Left renal pelvis (tissue), 4 donors: ENCODE measurements around the gene CD47. TPM values are rescaled to one million over a fixed set of nuclear protein-coding genes. Genes with fewer than 3 reads are reported as not detected.

Experiments used
- DNase-seq, 4 donors: peaks; one replicate each; pipeline ENCODE4 v3.0.0-alpha.2; 2013; ENCODE audit warnings: low read depth in 4 of 4, low spot score in 3 of 4
- polyA plus RNA-seq, 4 donors: library from polyadenylated mRNA; unstranded; fragments of 120-200 nt; gene quantifications; one replicate each; pipeline ENCODE4 v1.2.1, GENCODE V29; 2013; ENCODE audit not compliant: insufficient read length in 4 of 4

CD47 gene
- polyA plus RNA-seq = 10 to 100 TPM; 68.2 to 85.7 (median 76.7) TPM

DNA sequence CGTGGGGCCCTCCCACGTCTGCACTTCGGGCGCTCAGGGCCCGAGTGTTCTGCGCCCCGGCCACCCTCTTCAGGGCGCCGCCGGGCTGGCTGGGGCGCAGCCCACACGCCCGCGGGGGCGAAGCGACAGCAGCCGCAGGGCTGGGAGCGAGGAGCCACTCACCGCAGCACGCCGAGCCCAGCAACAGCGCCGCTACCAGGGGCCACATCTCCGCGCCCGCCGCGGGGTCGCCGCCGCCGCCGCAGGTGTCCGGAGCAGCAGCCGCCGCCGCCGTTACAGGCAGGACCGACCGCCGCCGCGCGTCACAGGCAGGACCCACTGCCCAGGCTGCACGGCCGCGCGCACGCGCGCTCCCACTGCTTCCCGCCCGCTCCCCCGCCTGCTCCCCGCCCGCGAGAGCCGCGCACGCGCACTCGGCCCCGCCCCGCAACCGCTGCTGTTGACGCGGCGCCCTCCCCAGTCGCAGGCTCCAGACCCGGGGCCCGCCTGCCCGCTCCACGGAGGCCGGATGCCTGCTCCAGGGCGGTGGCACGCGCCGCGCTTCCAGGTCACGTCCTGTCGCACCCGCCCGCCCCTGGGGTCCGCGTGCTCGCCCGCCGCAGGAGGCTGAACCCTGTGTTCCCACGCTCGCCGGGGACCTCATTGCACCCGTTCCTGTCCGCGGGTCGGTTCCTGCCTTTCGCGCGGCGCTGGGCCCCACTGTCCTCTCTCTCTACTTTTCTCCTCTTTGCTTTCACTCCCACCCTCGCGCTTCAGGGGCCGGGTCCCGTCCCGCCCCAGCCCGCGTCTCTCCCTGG lies at the start of gene CD47:
TSS of gene CD47 (minus strand) at position 331 of the 797 bp plus-strand sequence. CDS start at position 208, 123 bp downstream.
- peak; percentile 70 to 79 (median 76) for DNase-seq

DNA sequence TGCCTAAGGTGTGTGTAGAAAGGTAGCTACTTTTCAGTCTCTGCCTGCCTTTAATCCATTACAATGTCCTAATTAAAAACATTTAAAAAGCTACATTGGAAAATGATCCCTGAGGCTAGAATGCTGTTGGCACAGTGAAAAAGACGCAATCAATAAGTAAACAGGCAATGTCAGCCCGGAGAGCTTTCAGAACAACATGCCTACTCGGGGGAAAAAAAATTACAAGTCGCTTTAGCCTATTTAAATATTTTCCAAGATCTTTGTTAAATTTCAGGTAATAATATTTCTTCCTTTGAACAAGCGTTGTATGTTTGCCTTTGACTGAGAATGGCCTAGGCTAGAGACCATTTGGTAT lies 46.6 kb upstream of the CD47 start:
- no peak for DNase-seq

DNA sequence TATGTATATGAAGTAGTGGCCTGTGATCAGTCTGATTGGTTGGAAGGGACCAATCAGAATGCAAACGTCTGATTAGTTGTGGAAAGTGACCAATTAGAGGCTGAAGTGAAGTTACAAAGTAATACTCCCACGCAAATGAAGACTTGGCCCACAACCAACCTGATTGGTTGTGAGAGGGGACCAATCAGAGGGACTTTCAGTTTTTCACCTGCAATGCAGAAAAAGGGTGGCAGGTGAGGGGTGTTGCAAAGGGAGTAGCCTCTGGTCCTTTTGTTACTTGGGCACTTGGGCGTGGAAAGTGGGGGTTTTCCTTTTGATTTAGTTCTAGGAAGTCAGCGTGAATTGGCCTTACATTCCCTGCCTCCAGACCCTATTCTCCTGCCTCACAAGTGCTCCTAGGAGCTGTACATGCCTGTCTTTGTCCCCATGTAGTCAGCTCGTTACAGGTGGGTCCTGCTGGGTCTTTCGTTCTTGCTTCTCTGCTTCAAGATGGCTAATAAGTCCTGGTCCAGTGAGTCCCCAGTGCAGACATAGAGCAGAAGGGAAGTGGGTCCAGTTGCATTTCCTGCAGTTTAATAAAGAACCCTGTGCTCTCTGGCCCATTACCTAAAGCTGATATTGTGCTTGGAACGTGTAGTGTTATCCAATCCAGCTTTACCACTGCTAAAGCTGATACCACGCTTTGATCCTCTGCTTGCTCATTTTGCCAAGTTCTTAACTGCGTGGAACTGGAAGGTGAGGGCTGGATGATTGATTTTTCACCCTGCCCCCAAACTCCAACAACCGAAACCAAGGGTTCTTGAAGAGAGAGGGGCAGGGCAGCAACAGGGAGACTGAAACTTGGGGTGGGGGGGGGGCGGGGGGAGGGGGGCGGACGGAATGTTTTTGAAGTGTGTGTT lies 46.0 kb upstream of the CD47 start:
- DNase-seq = no peak

GRCh38 chr3:108134555-108134880 lies 43.7 kb upstream of the CD47 start:
- DNase-seq = no peak

GRCh38 chr3:108133858-108134554 lies 43.2 kb upstream of the CD47 start:
- DNase-seq = no peak

DNA sequence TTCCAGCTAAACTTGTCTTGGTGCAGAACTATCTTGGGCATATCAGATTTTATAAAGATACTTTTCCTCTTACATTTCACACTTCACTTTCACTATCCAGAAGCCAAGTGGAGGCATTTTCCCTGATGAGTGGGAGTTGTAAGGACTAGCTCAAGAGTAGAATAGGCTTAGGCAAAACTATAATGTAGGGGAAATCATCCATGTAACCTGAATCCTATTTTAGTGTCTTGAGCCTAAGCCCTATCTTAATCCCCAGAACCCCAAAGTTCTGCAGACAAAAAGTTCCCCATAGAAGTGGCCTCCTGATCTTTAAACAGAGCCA lies 42.2 kb upstream of the CD47 start:
- no peak for DNase-seq

GRCh38 chr3:108131475-108132134 lies 40.8 kb upstream of the CD47 start:
- DNase-seq = no peak

DNA sequence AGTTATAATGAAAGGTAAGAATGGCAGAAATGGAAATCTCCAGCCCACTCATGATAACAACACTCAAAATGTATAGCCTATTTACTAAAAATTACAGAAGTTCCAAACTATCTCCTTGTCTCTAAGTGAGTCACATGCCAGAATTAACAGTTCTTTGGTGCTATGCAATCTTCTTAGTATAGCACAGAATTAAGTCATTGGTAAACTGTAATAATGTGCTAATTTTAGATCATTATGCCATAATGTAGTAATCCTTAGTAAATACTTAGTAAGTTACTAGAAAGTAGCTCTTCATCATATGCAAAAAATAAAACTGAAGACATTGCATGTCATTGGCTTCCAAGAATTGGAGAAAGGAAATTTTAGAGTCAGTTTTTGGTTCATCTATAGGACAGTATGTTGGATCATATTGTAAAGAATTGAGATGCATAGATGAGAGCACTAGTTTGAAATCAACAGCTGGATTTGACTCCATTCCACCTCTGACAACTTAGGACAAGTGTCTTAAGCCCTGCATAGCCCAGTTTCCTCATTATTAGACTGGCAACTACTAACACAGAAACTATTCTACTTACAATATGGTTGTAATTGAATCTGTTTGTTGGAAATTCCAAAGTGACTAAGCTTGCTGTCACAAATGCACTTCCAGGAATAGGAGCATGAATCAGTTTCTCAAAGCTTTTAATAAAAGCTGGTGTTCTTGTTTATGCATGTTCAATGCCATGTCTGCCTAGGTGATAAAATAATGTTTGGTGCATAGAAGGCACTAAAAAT lies 40.1 kb upstream of the CD47 start:
- DNase-seq = no peak

DNA sequence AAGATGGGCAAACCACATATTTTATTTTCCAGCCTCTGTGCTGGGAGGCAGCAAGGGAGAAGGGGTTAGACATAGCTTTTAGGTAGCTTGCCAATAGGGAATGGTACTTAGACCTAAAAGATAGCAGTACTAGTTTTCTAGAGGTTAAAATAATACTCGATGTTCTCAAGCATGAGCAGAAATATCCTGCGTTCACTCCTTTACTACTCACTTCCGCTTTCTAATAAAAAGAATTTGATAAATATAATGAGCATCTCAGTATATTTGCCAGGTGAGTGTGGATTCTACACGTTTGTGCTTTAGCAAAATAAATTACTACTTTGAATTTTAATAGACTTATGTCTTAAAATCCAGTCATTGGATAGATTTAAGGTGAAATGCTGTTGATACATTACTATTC lies 39.4 kb upstream of the CD47 start:
- no peak for DNase-seq

DNA sequence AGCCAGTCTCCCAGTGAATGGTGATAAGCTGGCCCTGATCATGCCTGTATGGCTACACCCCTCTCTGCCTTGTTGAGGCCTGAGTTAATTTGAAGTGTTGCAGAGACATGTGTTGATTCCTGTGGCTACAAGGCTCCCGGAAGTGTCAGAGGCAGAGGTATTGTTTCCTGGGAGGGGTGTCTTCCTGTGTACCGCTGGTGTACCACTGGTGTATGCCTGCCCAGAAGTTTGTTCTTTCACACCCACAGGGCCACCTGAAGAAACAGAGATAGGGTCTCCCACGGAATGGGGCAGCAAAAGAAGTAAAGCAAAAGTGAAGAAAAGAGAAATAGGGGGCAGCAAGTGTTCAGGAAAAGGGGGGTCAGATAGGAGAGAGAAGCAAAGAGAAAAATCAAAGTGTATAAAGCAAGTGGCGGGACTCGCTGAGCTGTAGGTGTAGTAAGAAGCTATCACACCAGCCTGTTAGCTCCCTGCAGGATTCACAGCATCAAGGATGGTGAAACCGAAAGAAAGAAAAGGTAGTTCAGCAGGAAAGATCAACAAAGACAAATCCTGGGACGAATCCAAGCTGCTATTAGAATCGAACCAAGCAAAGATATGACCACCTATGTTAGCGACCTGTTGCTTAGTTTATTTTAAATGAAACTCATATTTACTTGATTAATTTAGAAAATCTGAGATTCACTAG lies 36.6 kb upstream of the CD47 start:
- DNase-seq = no peak

GRCh38 chr3:108126348-108126747 lies 35.5 kb upstream of the CD47 start:
- DNase-seq = no peak

DNA sequence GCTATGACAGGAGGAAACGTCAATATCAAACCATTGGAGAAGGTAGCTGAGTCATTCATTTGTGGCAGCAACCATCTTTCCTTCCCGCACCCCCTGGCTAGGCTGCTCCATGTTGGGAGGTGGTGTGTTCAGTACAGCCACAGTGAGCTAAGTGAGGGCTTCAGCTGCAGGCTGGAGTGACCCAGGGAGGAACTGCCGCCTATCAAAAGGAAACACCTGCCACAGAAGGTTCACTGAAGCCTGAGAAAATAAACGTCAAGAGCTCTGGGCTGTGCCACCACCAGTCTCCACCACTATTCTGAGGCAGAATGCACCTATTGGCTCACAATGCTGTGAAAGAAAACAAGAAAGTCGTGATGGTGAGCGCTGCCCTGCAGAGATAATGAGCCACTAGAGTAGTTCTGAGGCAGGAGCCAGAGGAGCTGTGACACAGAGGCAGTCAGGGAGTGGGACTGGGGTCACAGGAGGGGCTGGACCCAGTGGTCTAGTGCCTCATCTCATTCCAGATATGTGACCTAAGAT lies 34.8 kb upstream of the CD47 start:
- DNase-seq = no peak

GRCh38 chr3:108125153-108125543 lies 34.3 kb upstream of the CD47 start:
- no peak for DNase-seq

GRCh38 chr3:108124337-108125152 lies 33.7 kb upstream of the CD47 start:
- DNase-seq = no peak

DNA sequence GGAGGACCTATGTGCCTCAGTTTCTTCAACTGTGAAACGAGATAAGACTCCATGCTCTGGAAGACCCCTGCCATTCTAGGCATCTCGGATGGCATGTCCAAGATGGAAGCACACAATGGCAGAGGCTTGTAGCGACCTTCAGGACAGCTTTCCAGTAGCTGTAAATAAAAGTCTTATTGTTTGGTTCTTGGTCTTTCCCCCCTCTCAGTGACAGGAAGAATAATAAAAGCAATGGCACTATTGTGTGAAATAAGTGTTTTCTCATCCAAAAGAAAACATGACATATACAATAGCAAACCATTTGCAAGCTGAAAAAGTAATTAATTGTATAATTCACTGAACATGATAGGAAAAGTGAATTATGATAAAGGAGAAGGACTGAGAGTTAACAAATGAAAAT lies 32.5 kb upstream of the CD47 start:
- no peak for DNase-seq

GRCh38 chr3:108122276-108122675 lies 31.4 kb upstream of the CD47 start:
- no peak for DNase-seq

- no peak for DNase-seq
Observed at GRCh38 chr3:108119398-108120104, 28.7 kb upstream of the CD47 start.
